GM19397 (cell line): ENCODE measurements around the gene KBTBD6.
"Not testable (repeated sequence)": the region's sequence is repeated elsewhere in the genome, so short reads cannot be mapped to it uniquely, and the experiment has no call there.

ENCODE experiments used
- ATAC-seq: cut with Tn5 transposase; IDR thresholded peaks from one replicate; pipeline ENCODE4 v1.9.1; 2021; ENCODE audit warnings: mild to moderate bottlenecking, moderate library complexity; ENCODE audit not compliant: unreplicated experiment

The KBTBD6 gene

GRCh38 chr13:41136396-41137031 is 3.9 kb upstream of the KBTBD6 start:
- no peak for ATAC-seq

DNA sequence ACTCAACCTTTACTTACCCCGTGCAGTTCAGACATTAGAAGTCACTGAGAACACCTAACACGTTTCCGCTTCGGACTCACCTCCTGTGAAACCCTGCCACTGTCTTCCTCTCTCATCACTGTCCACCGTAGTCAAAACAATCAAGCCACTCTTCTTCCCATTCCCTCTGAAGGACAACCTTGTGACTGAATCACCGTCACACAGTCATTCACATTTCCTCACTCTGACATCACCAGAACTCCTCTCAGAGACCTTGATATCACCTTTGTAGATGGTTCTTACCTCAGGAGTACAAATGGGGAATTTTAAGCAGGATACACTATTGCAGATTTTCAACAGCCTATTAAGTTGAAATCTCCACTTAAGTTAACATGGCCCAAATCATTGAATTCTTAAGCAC is 1.3 kb upstream of the KBTBD6 start:
- no peak for ATAC-seq

DNA sequence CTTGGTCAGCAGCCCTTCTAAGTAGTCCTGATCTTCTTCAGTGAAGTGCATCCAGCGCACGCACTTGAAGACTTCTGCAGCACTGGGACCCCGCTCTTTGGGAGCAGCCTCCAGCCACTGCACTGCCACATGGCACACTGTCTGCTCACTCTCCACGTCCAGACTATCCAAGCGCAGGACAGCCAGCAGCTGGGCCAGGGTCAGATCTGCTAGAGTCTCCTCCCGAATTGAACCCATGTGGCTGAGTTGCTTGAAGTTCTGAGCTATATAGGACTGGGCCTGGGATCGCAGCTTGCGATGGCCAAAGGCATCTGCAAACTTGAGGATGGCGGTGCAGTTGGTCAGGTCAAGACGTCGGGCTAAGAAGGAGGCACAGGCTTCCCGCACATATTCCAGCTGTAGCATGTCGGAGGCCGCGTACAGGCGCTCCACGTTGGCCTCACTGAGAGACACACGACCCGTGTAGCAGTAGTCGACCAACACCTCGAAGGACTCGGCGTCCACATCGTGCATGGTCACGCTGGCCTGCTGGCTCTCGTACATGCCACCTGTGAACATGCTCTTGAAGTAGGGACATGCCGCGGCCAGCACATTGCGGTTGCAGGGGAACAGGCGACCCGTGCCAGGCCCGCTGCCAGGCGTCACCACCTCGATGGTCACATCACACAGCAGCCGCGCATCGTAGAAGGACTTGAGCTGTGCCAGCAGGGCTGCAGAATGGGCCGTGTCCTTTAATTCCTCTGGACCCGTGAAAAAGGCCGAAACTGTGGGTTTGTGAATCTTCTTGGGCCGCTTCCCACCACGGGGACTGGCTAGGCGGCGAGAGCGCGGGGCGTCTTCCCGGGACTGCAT is 716 bp downstream of the KBTBD6 start:
- ATAC-seq: peak; percentile 8

DNA sequence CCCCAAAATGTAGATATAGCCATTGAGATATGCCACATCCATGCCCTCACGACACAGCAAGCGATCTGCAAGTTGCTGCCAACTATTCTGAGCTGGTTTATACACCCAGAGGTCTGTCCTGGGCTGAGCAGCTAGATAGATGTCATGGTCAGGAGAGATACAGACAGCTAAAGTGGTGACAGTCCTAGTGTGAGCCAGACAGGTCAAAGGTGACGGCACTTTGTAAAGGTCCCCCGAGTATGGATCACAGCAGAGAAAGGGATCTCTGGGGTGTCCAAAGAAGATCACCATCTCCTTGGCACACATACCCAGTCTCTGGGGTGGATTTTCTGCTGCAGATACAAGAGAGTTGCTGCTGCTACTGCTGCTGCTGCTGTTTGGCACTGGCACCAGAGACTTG is 1.4 kb downstream of the KBTBD6 start:
- ATAC-seq: not testable (repeated sequence)

- no peak for ATAC-seq
Observed at GRCh38 chr13:41130356-41130755, 2.2 kb downstream of the KBTBD6 start.

- no peak for ATAC-seq
Observed at GRCh38 chr13:41127701-41128100, 4.9 kb downstream of the KBTBD6 start.

GRCh38 chr13:41122838-41123237 is 9.8 kb downstream of the KBTBD6 start:
- ATAC-seq: no peak

- ATAC-seq: no peak
Observed at GRCh38 chr13:41117869-41118268, 14.7 kb downstream of the KBTBD6 start.

GRCh38 chr13:41111454-41111853 is 21.1 kb downstream of the KBTBD6 start:
- ATAC-seq: no peak

DNA sequence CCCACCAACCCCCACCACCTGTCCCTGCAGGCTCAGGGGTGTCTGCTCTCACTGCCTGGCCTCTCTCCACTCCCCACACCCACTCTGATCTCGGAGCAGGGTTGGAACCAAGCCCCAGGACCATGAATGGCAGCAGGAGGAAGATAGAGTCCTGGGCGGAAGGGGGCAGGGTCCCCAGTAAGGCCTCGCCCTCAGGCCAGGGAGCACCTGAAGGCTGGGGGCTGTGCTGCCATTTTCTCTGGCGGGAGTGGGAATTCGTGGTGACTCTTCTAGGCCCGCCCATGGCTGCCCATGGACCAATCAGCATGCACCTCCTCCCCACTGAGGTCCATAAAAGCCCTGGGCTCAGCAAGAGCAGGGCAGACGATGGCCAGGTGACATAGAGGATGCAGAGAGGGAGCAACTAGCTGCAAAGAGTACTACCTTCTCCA is 25.0 kb downstream of the KBTBD6 start:
- ATAC-seq: no peak

GRCh38 chr13:41107104-41107571 is 25.5 kb downstream of the KBTBD6 start:
- ATAC-seq: no peak

DNA sequence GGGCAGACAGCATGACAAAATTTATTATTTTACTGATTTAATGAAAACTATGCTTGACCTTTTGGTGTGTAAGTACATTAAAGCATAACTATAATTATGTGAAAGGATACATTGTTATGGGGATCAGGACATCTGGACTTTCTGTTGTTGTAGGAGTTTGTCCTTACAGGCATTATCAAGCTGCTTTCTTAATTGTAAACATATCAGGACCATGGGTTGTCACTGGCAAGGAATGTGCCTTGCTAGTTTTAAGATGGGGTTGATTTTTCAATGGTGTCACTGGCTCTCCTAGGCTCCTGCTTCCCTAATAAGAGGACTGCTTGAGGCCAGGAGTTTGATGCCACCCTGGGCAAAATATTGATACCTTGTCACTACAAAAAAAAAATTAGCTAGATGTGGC is 32.6 kb downstream of the KBTBD6 start:
- ATAC-seq: no peak

DNA sequence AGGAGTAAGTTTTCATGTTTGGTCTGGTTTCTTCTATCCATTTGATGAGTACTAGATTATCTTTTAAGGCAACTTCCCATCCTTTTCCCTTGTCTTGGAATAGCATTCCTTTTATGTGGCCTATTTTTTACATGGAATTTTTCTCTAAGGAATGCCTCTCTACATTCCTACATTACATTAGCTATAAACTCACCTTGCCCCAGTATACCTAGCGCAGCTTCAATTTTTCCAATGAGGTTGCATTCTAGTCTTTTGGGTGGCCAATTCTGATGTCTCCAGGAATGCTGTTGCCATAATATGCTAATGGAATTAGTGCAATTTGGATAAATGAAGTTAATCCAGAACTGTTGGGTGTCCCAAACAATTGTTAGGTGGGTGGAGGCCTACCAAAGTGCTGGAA is 33.8 kb downstream of the KBTBD6 start:
- no peak for ATAC-seq

- ATAC-seq: not testable (repeated sequence)
Observed at GRCh38 chr13:41095681-41096080, 36.9 kb downstream of the KBTBD6 start.

- ATAC-seq: no peak
Observed at GRCh38 chr13:41085961-41086585, 46.5 kb downstream of the KBTBD6 start.

- no peak for ATAC-seq
Observed at GRCh38 chr13:41079725-41080124, 52.9 kb downstream of the KBTBD6 start.
